B cell (primary cell): ENCODE data around the gene INTS7. TPM values are rescaled to one million over a fixed set of nuclear protein-coding genes. Genes with fewer than 3 reads are reported as not detected.

Experiments
- ATAC-seq: fragments of 200-7000 bp; cut with Tn5 transposase; one replicate; pipeline ENCODE4 v1.10.0; 2021; ENCODE audit warnings: low read depth, mild to moderate bottlenecking, moderate number of reproducible peaks, moderate library complexity
- CTCF ChIA-PET: fragments of 350-600 bp; sonication (Branson Sonifier 250); formaldehyde crosslinking; loops from one replicate; lab custom pipeline; 2021; ENCODE audit warnings: antibody characterized with exemption, inconsistent platforms; lab: Charles Lee
- POLR2A ChIA-PET: fragments of 350-600 bp; sonication (Branson Sonifier 250); formaldehyde crosslinking; loops from one replicate; lab custom pipeline; 2021; ENCODE audit warnings: antibody characterized with exemption; lab: Charles Lee
- DNase-seq: peaks from one replicate; pipeline ENCODE4 v3.0.0; 2013
- H2AFZ ChIP-seq: 2 replicates; pipeline ENCODE4 v1.6.1; 2012; ENCODE audit warnings: mild to moderate bottlenecking, low read depth, low read length; ENCODE audit not compliant: insufficient read depth, poor library complexity, severe bottlenecking
- H3K27ac ChIP-seq, 2 donors: 1 replicate in 1 of 2; 2 replicates in 1 of 2; pipeline ENCODE4 v1.5.1; 2012 to 2013; ENCODE audit warnings: low read length in 2 of 2, mild to moderate bottlenecking in 2 of 2, moderate library complexity in 1 of 2
- H3K27me3 ChIP-seq, 4 experiments: fragments of 200-600 bp in 1 of 4; sonication (generic) in 1 of 4; replicated peaks in 1 of 4; 1 replicate in 2 of 4; 2 replicates in 2 of 4; pipeline versions ENCODE4 v1.6.1 to v1.7.0; 2013 to 2016; ENCODE audit warnings: low read length in 3 of 4, mild to moderate bottlenecking in 2 of 4, mixed read lengths in 1 of 4, moderate library complexity in 1 of 4; ENCODE audit not compliant: insufficient read depth in 4 of 4, control insufficient read depth in 3 of 4; ENCODE audit errors: control extremely low read depth in 1 of 4
- H3K36me3 ChIP-seq, 2 experiments: replicated peaks in 1 of 2; 1 replicate in 1 of 2; 2 replicates in 1 of 2; pipeline versions ENCODE4 v1.6.1 to v1.7.1; 2013; ENCODE audit warnings: low read length in 1 of 2; ENCODE audit not compliant: insufficient read depth in 2 of 2, control insufficient read depth in 1 of 2; ENCODE audit errors: control extremely low read depth in 1 of 2, extremely low read depth in 1 of 2
- H3K4me1 ChIP-seq, 2 donors: fragments of 200-600 bp in 1 of 2; sonication (generic) in 1 of 2; 1 replicate in 1 of 2; 2 replicates in 1 of 2; pipeline versions ENCODE4 v1.5.1 to v1.6.1; 2013 to 2017; ENCODE audit warnings: low read length in 2 of 2; ENCODE audit not compliant: control insufficient read depth in 2 of 2, insufficient read depth in 2 of 2
- H3K4me2 ChIP-seq: replicated peaks from 2 replicates; pipeline ENCODE3; 2012; ENCODE audit warnings: mild to moderate bottlenecking, low read depth, low read length; ENCODE audit not compliant: poor library complexity, severe bottlenecking
- H3K4me3 ChIP-seq, 5 experiments: fragments of 200-600 bp in 1 of 5; sonication (generic) in 1 of 5; 1 replicate in 3 of 5; 2 replicates in 2 of 5; pipeline versions ENCODE4 v1.5.1 to v1.7.0; 2011 to 2016; ENCODE audit warnings: low read length in 4 of 5, mild to moderate bottlenecking in 4 of 5, low read depth in 2 of 5, control low read depth in 1 of 5, moderate library complexity in 1 of 5; ENCODE audit not compliant: insufficient read depth in 1 of 5; ENCODE audit errors: control extremely low read depth in 1 of 5, extremely low read depth in 1 of 5
- H3K79me2 ChIP-seq: fragments of 200-600 bp; sonication (generic); one replicate; pipeline ENCODE4 v1.6.0; 2016; ENCODE audit warnings: low read length; ENCODE audit not compliant: control insufficient read depth, insufficient read depth
- H3K9ac ChIP-seq: fragments of 200-600 bp; sonication (generic); 2 replicates; pipeline ENCODE4 v1.6.1; 2017; ENCODE audit warnings: mild to moderate bottlenecking, low read length, moderate library complexity
- H3K9me3 ChIP-seq, 3 donors: one replicate each; pipeline versions ENCODE4 v1.6.1 to v1.7.1; 2013; ENCODE audit warnings: low read length in 2 of 3; ENCODE audit not compliant: control insufficient read depth in 2 of 3, insufficient read depth in 1 of 3; ENCODE audit errors: control extremely low read depth in 1 of 3
- H4K20me1 ChIP-seq: 2 replicates; pipeline ENCODE4 v1.6.0; 2012; ENCODE audit warnings: mild to moderate bottlenecking, low read length; ENCODE audit not compliant: insufficient read depth, control insufficient read depth, poor library complexity, severe bottlenecking
- H3K27ac Mint-ChIP-seq: one replicate; pipeline ENCODE4 v1.8.0; 2021; ENCODE audit warnings: mixed read lengths
- H3K27me3 Mint-ChIP-seq: one replicate; pipeline ENCODE4 v1.8.0; 2021; ENCODE audit warnings: mixed read lengths
- H3K4me1 Mint-ChIP-seq: one replicate; pipeline ENCODE4 v1.8.0; 2021; ENCODE audit warnings: mixed read lengths
- H3K4me3 Mint-ChIP-seq: one replicate; pipeline ENCODE4 v1.8.0; 2021; ENCODE audit warnings: mixed read lengths
- H3K9me3 Mint-ChIP-seq: one replicate; pipeline ENCODE4 v1.8.0; 2022; ENCODE audit warnings: mixed read lengths; ENCODE audit not compliant: insufficient read depth
- CTCF ChIP-seq: fragments of 200-600 bp; IDR thresholded peaks from one replicate; pipeline ENCODE4 v1.8.0; 2022; ENCODE audit warnings: antibody characterized with exemption, mild to moderate bottlenecking
- EZH2 ChIP-seq: IDR thresholded peaks from 2 replicates; pipeline ENCODE4 v1.6.1; 2012; ENCODE audit warnings: borderline replicate concordance, low read depth, mild to moderate bottlenecking, moderate library complexity, low read length; ENCODE audit not compliant: insufficient read depth, poor library complexity, severe bottlenecking
- WGBS: methylation state at CpG from one replicate; pipeline ENCODE4 v1.1.5; 2013; ENCODE audit warnings: missing lambda C conversion rate; ENCODE audit not compliant: insufficient coverage; 5-methylcytosine and 5-hydroxymethylcytosine counted together
- intact Hi-C: fragments of 100-400 bp; cut with micrococcal nuclease; formaldehyde crosslinking; loops from one replicate; pipeline ENCODE4 v1.10.0; 2022
- polyA plus RNA-seq: library from polyadenylated mRNA; depleted of rRNA; stranded (reverse); fragments of >200 nt; gene quantifications from 2 replicates; pipeline ENCODE4 v1.2.3, GENCODE V29; 2012
- total RNA-seq, 2 donors: library from RNA; stranded (reverse); fragments of 120-200 nt in 1 of 2; gene quantifications; 1 replicate in 1 of 2; 2 replicates in 1 of 2; pipeline versions ENCODE4 v1.2.3 to v1.2.4, GENCODE V29; 2013 to 2022

Gene INTS7
- total and polyA plus RNA-seq, 2 donors (not counting 1 experiment from before 2014, with no cell fraction given), result 8.3 to 19.2 TPM

DNA sequence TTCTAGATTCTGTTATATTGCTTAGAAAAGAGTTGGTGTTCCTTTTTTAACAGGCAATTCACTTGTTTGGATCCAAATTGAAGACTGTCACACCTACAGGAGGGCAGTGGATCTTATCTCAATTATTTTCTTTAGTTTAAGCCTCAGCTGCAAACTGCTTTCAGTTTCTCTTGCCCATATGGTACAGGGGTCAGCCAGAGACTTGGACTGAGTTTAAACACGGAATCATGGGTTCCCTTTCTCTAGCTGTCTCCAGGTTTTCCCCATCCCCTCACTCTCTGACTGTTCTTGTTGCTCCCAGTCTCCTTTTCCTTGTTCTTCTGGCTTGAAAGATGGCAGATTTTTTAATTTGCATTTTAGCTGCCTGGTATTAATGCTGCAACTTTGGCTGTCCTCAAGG lies 18.6 kb upstream of the INTS7 start:
- ChIA-PET POLR2A (no interaction called here), CTCF (interaction anchor here (0.6 kb wide), 1 partner anchor 36 kb away, joined by 3 read pairs; no protein-coding TSS in a partner anchor)
- no peaks in the 10 kb centered on the region for H4K20me1 ChIP-seq
- no peak overlapping the region for H3K9ac ChIP-seq
- no peak overlapping the region for H3K4me3 ChIP-seq
- no peak overlapping the region for H3K4me2 ChIP-seq
- no peak overlapping the region for H2AFZ ChIP-seq
- no peak for TF ChIP-seq EZH2
- TF ChIP-seq CTCF, result no peak
- intact Hi-C loops, result no loop called here
- ATAC-seq (no peak), DNase-seq (no peak)
- peaks cover 0 to 11% (median 8%) of the 10 kb centered on the region in 3 donors for H3K9me3 ChIP-seq
- no peaks in the 10 kb centered on the region for H3K27me3 ChIP-seq
- Mint-ChIP-seq H3K4me3 (no peak overlapping the region), H3K27ac (no peak overlapping the region), H3K9me3 (peaks cover 6% of the 10 kb centered on the region), H3K4me1 (peaks cover 2% of the 10 kb centered on the region), H3K27me3 (no peaks in the 10 kb centered on the region)
- no peaks in the 10 kb centered on the region for H3K36me3 ChIP-seq
- H3K4me1 ChIP-seq, result no peaks in the 10 kb centered on the region
- no peaks in the 10 kb centered on the region for H3K79me2 ChIP-seq
- no peak overlapping the region for H3K27ac ChIP-seq
- 100% methylated on average over 1 of the region's 1 CpG for WGBS

DNA sequence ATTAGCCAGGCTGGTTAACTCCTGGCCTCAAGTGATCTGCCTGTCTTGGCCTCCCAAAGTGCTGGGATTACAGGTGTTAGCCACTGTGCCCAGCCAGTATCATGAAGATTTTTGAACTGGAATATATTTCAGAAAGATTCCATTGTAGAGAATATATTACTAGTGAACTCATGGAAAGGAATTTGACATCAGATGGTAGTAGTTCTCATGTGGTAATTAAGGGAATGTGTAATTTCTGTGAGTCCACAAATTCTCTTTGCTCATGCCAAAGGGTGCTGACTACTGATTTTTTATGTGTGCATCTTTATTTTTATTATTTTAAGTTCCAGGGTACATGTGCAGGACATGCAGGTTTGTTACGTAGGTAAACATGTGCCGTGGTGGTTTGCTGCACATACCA lies 10.6 kb upstream of the INTS7 start:
- intact Hi-C loops, result no loop called here

More for the DNA sequence above, 10.6 kb upstream of the INTS7 start:
- H3K27me3 Mint-ChIP-seq, result no peaks in the 10 kb centered on the region
- ChIA-PET POLR2A (no interaction called here), CTCF (no interaction called here)
- ATAC-seq (no peak), DNase-seq (no peak)
- H3K36me3 ChIP-seq, result no peaks in the 10 kb centered on the region
- no peak overlapping the region for H3K4me3 Mint-ChIP-seq
- no peak overlapping the region for H3K27ac ChIP-seq
- no peak overlapping the region for H2AFZ ChIP-seq
- no peaks in the 10 kb centered on the region for H3K27me3 ChIP-seq
- H3K4me1 Mint-ChIP-seq, result peaks cover under 1% of the 10 kb centered on the region
- H3K4me1 ChIP-seq, result peaks cover 0 to 1% of the 10 kb centered on the region in 2 donors
- WGBS, result no CpG with 5 or more reads among the region's 2 CpGs
- no peak overlapping the region for H3K4me2 ChIP-seq
- no peak for TF ChIP-seq CTCF
- no peak for TF ChIP-seq EZH2
- H3K27ac Mint-ChIP-seq, result no peak overlapping the region
- H3K9ac ChIP-seq, result no peak overlapping the region
- H3K9me3 ChIP-seq, result no peaks in the 10 kb centered on the region
- H3K79me2 ChIP-seq, result peaks cover 1% of the 10 kb centered on the region
- H3K4me3 ChIP-seq, result no peak overlapping the region
- H3K9me3 Mint-ChIP-seq, result no peaks in the 10 kb centered on the region
- H4K20me1 ChIP-seq, result no peaks in the 10 kb centered on the region
